Activated CD8-positive, alpha-beta T cell treated with anti-CD3 and anti-CD28 coated beads for 36 hours (primary cell): ENCODE measurements around the gene KCNIP4. TPM values are rescaled to one million over a fixed set of nuclear protein-coding genes. Genes with fewer than 3 reads are reported as not detected.

Experiments used
- ATAC-seq: fragments of 200-7000 bp; cut with Tn5 transposase; one replicate; pipeline ENCODE4 v1.10.0; 2021; ENCODE audit warnings: mild to moderate bottlenecking, moderate library complexity
- CTCF ChIA-PET: fragments of 350-600 bp; sonication (Branson Sonifier 250); formaldehyde crosslinking; loops from one replicate; lab custom pipeline; 2021; ENCODE audit warnings: antibody characterized with exemption; lab: Charles Lee
- POLR2A ChIA-PET: fragments of 350-600 bp; sonication (Branson Sonifier 250); formaldehyde crosslinking; loops from one replicate; lab custom pipeline; 2021; ENCODE audit warnings: antibody characterized with exemption; lab: Charles Lee
- DNase-seq: peaks from one replicate; pipeline ENCODE4 v3.0.0-alpha.2; 2020
- H3K27ac Mint-ChIP-seq: one replicate; pipeline ENCODE4 v1.8.0; 2021; ENCODE audit warnings: mild to moderate bottlenecking, mixed read lengths
- H3K27me3 Mint-ChIP-seq: one replicate; pipeline ENCODE4 v1.8.0; 2021; ENCODE audit warnings: mixed read lengths
- H3K36me3 Mint-ChIP-seq: one replicate; pipeline ENCODE4 v1.8.0; 2021; ENCODE audit warnings: low read depth, mixed read lengths
- H3K4me1 Mint-ChIP-seq: one replicate; pipeline ENCODE4 v1.8.0; 2021; ENCODE audit warnings: low read depth, mixed read lengths
- H3K4me3 Mint-ChIP-seq: one replicate; pipeline ENCODE4 v1.8.0; 2021; ENCODE audit warnings: mild to moderate bottlenecking, moderate library complexity, mixed read lengths
- H3K9me3 Mint-ChIP-seq: one replicate; pipeline ENCODE4 v1.8.0; 2021; ENCODE audit warnings: mixed read lengths
- intact Hi-C: fragments of 100-400 bp; cut with micrococcal nuclease; formaldehyde crosslinking; loops from one replicate; pipeline ENCODE4 v1.10.0; 2022
- total RNA-seq, 2 experiments: library from RNA; stranded (reverse); gene quantifications; one replicate each; pipeline ENCODE4 v1.2.3, GENCODE V29; 2021
- TF ChIP-seq, protein P1 (sequence below): fragments of 200-600 bp; IDR thresholded peaks from one replicate; pipeline ENCODE4 v1.8.0; 2022; ENCODE audit warnings: antibody characterized with exemption, mild to moderate bottlenecking

The KCNIP4 gene
- total RNA-seq, 2 experiments from 2014 or later: not detected

- CTCF ChIA-PET: no interaction called here
- ATAC-seq: no peak
- TF ChIP-seq, protein P1, sequence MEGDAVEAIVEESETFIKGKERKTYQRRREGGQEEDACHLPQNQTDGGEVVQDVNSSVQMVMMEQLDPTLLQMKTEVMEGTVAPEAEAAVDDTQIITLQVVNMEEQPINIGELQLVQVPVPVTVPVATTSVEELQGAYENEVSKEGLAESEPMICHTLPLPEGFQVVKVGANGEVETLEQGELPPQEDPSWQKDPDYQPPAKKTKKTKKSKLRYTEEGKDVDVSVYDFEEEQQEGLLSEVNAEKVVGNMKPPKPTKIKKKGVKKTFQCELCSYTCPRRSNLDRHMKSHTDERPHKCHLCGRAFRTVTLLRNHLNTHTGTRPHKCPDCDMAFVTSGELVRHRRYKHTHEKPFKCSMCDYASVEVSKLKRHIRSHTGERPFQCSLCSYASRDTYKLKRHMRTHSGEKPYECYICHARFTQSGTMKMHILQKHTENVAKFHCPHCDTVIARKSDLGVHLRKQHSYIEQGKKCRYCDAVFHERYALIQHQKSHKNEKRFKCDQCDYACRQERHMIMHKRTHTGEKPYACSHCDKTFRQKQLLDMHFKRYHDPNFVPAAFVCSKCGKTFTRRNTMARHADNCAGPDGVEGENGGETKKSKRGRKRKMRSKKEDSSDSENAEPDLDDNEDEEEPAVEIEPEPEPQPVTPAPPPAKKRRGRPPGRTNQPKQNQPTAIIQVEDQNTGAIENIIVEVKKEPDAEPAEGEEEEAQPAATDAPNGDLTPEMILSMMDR: no peak
- intact Hi-C loops: no loop called here
- no peaks in the 10 kb centered on the region for H3K27me3 Mint-ChIP-seq
- H3K27ac Mint-ChIP-seq: no peak overlapping the region
- H3K9me3 Mint-ChIP-seq: peaks cover 5% of the 10 kb centered on the region
- no peak for DNase-seq
- H3K4me3 Mint-ChIP-seq: no peak overlapping the region
- POLR2A ChIA-PET: no interaction called here
- H3K36me3 Mint-ChIP-seq: no peaks in the 10 kb centered on the region
- no peaks in the 10 kb centered on the region for H3K4me1 Mint-ChIP-seq
Observed at GRCh38 chr4:21077967-21078366, 870.6 kb downstream of the KCNIP4 start.

DNA sequence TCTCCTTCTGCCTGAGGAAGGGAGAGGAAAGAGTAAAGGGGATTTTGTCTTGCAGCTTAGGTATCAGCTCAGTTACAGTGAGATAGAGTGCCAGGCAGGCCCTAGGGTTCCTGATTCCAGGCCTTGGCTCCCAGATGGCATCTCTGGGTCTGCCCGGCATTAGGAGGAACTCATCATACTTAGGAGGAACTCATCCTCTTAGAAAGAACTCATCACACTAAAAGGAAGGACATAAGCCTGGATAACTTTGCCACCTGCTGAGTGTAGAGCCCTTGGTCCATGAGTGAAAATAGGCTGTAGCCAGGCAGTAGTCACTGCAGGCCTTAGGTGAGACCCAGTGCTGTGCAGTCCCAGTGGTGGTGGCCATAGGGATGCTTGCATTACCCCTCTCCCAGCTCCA is 881.2 kb downstream of the KCNIP4 start:
- Mint-ChIP-seq H3K27ac (no peak overlapping the region), H3K4me1 (no peaks in the 10 kb centered on the region), H3K9me3 (peaks cover 1% of the 10 kb centered on the region), H3K4me3 (no peak overlapping the region), H3K27me3 (no peaks in the 10 kb centered on the region), H3K36me3 (no peaks in the 10 kb centered on the region)
- intact Hi-C loops: no loop called here
- ATAC-seq (no peak), DNase-seq (no peak)
- POLR2A ChIA-PET: no interaction called here
- TF ChIP-seq, protein P1: no peak
- CTCF ChIA-PET: no interaction called here

DNA sequence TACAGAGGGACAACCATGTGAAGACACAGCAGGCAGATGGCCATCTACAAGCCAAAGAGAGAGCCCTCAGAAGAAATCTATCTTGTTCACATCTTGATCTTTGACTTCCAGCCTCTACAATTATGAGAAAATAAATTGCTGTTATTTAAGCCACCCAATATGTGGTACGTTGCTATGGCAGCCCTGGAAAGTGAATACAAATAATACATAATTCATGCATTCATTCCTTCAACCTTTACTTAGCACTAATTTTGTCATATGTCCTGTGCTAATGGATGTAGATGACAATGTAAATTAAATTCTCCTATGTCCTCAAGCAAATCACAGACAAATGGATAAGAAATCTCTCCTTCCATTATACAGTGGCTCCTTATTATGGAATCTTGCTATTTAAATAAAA is 886.7 kb downstream of the KCNIP4 start:
- Mint-ChIP-seq H3K27ac (no peak overlapping the region), H3K9me3 (no peaks in the 10 kb centered on the region), H3K4me1 (no peaks in the 10 kb centered on the region), H3K4me3 (no peak overlapping the region), H3K36me3 (no peaks in the 10 kb centered on the region), H3K27me3 (no peaks in the 10 kb centered on the region)
- ChIA-PET POLR2A (no interaction called here), CTCF (no interaction called here)
- intact Hi-C loops: no loop called here
- ATAC-seq: no peak
- DNase-seq: no peak
- TF ChIP-seq, protein P1: no peak

GRCh38 chr4:21046141-21046540 is 902.4 kb downstream of the KCNIP4 start:
- H3K27me3 Mint-ChIP-seq: no peaks in the 10 kb centered on the region
- ATAC-seq (no peak), DNase-seq (no peak)
- H3K9me3 Mint-ChIP-seq: peaks cover 6% of the 10 kb centered on the region
- POLR2A ChIA-PET: no interaction called here
- intact Hi-C loops: no loop called here
- no peak overlapping the region for H3K4me3 Mint-ChIP-seq
- H3K36me3 Mint-ChIP-seq: peaks cover 1% of the 10 kb centered on the region
- TF ChIP-seq, protein P1: no peak
- CTCF ChIA-PET: no interaction called here
- H3K4me1 Mint-ChIP-seq: no peaks in the 10 kb centered on the region
- H3K27ac Mint-ChIP-seq: no peak overlapping the region

GRCh38 chr4:21045119-21045518 is 903.5 kb downstream of the KCNIP4 start:
- DNase-seq (no peak), ATAC-seq (no peak)
- intact Hi-C loops: no loop called here
- no peak overlapping the region for H3K4me3 Mint-ChIP-seq
- ChIA-PET CTCF (no interaction called here), POLR2A (no interaction called here)
- no peaks in the 10 kb centered on the region for H3K4me1 Mint-ChIP-seq
- peaks cover 1% of the 10 kb centered on the region for H3K36me3 Mint-ChIP-seq
- H3K9me3 Mint-ChIP-seq: peaks cover 6% of the 10 kb centered on the region
- H3K27me3 Mint-ChIP-seq: no peaks in the 10 kb centered on the region
- no peak overlapping the region for H3K27ac Mint-ChIP-seq
- TF ChIP-seq, protein P1: no peak
